Left kidney (tissue), 2 donors: ENCODE measurements around the gene WDTC1. TPM values are rescaled to one million over a fixed set of nuclear protein-coding genes. Genes with fewer than 3 reads are reported as not detected.
"Not testable (repeated sequence)": the region's sequence is repeated elsewhere in the genome, so short reads cannot be mapped to it uniquely, and the experiment has no call there.

Source experiments
- DNase-seq: peaks from one replicate; pipeline ENCODE4 v3.0.0-alpha.2; 2013
- polyA plus RNA-seq: library from polyadenylated mRNA; unstranded; fragments of 120-200 nt; gene quantifications from one replicate; pipeline ENCODE4 v1.2.1, GENCODE V29; 2013; ENCODE audit not compliant: insufficient read length

WDTC1 gene
- polyA plus RNA-seq, 1 donor = 43.8 TPM

DNA sequence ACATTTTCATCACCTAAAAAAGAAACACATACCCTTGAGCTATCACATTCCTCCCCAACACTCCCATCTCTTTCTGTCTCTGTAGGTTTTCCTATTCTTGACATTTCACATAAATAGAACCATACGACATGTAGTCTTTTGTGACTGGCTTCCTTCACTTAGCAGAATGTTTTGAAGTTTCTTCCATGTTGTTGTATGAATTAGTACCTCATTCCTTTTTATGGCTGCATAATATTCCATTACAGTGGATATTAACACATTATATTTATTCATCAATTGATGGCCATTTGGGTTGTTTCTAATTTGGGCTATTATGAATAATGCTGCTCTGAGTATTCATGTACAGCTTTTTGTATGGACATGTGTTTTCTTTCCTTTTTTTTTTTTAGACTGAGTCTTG is 11.8 kb downstream of the WDTC1 start:
- no peak for DNase-seq

DNA sequence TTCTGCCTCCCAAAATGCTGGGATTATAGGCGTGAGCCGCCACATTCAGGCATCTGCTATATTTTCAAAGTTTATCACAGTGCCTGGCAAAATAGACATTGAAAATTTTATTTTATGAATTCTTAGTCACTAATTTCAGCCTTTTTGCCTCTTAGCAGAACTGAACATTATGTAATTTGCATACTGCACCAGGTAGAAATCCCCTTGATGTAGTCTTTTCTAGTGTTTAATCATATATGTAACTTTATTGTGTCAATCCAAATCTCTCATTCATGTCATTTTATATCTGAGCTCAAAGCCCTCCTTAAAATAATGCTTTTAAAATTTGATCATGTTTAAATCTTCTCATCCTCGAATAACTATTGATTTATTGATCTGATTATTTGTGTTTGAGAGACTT is 19.2 kb downstream of the WDTC1 start:
- DNase-seq = no peak

DNA sequence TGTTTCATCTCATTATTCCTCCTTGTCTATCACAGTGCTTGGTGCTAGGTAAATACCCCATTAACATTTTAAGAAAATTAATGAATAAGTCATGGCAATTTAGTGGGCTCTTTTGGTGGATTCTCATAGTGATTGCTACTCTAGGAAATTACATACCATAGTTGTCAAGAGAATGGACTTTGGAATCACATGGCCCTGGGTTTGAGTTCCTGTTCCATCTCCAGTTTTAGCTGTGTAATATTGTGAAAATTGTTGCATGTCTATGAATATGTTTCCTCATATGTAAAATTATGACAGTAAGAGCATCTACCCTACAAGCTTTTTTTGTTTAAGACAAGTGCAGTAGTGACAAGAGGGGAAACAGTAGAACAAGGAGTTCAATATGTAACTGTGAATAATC is 20.7 kb downstream of the WDTC1 start:
- no peak for DNase-seq

DNA sequence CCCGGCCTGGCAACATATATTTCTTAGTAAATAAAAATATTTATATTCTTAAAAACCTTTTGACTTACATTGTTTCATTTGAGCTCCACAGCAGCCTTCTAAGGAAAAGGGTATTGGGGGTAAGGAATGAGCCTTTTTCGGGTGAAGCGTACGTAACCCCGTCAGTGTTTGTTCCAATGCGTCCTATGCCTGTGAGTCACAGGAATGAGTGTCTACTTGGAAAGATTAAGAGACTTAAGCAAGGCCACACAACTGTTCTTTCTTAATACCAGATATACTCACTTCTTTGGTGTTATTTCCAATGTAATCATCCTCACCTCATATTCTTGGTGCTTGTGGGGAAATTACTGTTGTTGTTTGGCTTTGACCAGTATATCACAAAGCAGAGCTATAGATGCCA is 22.7 kb downstream of the WDTC1 start:
- DNase-seq = no peak

- DNase-seq = no peak
Observed at GRCh38 chr1:27258598-27258997, 24.2 kb downstream of the WDTC1 start.

DNA sequence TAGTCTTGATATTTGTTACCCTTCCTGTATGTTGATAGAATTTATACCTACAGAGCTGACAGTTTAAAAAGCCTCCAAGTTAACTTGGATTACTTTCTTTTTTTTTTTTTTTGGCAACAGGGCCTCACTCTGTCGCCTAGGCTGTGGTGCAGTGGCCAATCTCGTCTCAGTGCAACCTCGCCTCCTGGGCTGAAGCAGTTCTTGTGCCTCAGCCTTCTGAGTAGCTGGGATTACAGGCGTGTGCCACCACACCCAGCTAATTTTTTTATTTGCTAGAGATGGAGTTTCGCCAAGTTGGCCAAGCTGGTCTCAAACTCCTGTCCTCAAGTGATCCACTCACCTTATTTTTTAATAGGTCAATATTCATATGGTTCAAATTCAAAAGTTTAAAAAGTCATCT is 32.7 kb downstream of the WDTC1 start:
- no peak for DNase-seq

DNA sequence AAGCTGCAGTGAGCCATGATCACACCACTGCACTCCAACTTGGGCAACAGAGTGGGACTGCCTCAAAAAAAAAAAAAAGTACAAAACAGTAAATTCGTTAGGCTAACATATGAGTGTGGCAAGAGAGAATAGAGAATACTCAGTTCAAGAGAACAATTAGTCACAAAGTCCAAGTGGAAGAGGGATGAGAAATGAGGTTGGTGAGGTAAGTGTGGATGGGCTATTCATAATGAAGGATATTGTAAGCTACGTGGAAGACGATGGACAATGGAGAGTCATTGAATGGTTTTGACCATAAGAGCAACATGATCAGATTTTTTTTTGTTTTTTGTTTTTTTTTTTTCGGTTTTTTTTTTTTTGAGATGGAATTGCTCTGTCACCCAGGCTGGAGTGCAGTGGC is 34.8 kb downstream of the WDTC1 start:
- no peak for DNase-seq

GRCh38 chr1:27274204-27274603 is 39.8 kb downstream of the WDTC1 start:
- DNase-seq = no peak

DNA sequence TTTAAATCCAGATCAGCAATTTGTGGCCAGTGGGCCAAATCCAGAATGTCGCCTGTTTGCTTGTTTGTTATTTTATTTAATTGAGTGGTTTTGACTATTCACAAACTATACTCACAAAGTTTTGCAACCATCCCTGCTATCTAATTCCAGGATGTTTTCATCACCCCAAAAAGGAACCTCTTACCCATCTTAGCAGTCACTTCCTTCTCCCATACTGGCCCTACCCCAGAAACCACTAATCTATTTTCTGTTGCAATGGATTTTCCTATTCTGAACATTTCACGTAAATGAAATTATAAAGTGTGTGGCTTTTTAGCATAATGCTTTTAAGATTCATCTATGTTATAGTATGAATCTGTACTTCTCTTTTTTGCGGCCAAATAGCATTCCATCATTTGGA is 41.3 kb downstream of the WDTC1 start:
- DNase-seq = no peak

GRCh38 chr1:27284425-27285273 is 50.2 kb downstream of the WDTC1 start:
- DNase-seq = peak; percentile 77

DNA sequence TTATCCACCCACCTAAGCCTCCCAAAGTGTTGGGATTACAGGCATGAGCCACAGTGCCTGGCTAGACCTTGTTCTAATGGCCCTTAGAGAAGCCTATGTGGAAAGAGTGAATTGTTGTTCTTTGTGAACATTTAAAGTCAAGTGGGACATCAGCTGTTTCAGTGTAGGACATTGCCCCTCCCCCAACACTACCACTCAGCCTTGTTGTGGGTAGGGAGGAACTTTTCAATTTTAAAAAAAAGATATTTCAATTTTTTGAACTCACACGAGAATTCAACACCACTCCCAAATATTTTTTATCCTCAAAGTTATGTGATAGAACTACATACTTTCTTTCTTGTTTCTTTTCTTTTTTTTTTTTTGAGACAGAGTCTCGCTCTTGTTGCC is 50.8 kb downstream of the WDTC1 start:
- DNase-seq = no peak

DNA sequence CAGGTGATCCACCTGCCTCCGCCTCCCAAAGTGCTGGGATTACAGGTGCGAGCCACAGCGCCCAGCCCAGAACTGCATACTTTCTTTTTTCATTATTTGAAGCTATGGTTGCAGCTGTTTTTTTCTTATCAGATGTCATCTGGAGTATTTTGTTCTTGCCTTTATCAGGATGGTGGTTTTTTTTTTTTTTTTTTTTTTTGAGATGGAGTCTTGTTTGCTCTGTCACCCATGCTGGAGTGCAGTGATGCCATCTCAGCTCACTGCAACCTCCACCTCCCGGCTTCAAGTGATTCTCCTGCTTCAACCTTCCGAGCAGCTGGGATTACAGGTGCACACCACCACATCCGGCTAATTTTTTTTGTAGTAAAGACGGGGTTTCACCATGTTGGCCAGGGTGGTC is 51.4 kb downstream of the WDTC1 start:
- DNase-seq = not testable (repeated sequence)

DNA sequence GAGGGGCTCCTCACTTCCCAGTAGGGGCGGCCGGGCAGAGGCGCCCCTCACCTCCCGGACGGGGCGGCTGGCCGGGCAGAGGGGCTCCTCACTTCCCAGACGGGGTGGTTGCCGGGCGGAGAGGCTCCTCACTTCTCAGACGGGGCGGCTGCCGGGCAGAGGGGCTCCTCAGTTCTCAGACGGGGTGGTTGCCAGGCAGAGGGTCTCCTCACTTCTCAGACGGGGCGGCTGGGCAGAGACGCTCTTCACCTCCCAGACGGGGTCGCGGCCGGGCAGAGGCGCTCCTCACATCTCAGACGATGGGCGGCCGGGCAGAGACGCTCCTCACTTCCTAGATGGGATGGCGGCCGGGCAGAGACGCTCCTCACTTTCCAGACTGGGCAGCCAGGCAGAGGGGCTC is 54.7 kb downstream of the WDTC1 start:
- DNase-seq = not testable (repeated sequence)

DNA sequence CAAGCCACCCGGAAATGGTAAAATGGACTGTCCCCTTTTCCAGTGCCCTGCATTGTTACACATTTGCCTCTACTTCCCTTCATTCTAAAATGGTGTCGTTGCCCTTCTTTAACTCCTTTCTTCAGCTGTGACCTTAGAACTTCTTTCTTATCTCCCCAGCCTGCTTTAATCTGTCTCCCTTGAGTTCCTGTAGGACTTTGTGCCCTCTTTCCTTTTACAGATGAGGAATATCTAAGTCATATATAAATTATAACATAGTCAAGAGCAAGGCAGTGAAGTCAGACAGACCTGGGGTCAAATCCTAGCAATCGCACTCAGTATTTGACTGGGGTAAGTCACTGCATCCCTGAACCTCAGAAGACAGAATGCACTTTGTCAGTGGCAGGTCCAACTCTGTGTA is 56.1 kb downstream of the WDTC1 start:
- DNase-seq = no peak

DNA sequence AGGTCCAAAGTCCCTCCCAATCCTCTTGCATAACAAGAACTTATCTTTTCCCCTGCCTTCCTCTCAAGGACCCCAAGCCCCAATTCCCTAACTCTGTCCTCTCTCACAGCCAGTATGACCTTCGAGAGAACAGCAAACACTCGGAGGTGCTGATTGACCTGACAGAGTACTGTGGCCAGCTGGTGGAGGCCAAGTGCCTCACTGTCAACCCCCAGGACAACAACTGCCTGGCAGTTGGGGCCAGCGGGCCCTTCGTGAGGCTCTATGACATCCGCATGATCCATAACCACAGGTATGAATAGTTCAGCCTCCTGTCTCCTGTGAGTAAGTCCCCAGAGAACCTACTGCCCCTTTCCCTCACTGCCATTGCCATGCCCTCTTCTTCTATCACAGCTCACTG is 57.7 kb downstream of the WDTC1 start:
- no peak for DNase-seq

DNA sequence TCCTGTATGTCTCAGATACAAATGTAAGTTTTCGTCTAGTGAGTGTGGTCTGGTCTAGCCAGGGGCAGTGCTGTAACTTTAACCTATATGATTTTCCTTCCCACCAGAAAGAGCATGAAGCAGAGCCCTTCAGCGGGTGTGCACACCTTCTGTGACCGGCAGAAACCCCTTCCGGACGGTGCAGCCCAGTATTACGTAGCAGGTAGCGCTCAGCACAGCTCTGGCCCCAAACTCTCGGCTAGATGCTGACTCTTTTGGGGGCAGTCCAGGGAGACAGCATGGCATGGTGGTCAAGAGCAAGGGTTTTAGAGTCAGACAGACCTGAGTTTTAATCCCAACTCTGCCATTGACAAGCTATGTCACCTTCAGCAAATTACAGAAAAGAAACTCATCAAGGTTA is 59.5 kb downstream of the WDTC1 start:
- no peak for DNase-seq

DNA sequence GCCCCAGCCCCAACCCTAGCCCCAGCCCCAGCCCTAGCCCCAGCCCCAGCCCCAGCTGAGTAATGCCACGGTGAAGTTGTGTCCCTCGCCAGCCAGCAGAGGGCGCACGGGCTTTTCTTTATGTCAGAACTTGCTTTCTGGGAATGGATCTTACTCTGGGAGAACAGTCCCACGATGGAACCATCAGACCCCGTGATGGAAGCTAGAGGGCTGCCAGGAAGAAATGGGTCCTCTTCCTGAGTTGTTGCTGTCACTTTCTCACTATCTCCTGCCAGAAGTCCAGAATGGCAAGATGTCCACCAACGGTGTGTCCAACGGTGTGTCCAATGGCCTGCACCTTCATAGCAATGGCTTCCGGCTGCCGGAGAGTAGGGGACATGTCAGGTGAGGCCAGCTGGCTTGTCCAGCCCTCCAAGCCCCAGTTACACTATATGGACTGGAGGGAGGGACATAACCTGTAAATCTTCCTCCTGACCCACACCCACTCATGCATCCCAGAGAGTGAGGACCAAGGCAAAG is 62.4 kb downstream of the WDTC1 start:
- no peak for DNase-seq

DNA sequence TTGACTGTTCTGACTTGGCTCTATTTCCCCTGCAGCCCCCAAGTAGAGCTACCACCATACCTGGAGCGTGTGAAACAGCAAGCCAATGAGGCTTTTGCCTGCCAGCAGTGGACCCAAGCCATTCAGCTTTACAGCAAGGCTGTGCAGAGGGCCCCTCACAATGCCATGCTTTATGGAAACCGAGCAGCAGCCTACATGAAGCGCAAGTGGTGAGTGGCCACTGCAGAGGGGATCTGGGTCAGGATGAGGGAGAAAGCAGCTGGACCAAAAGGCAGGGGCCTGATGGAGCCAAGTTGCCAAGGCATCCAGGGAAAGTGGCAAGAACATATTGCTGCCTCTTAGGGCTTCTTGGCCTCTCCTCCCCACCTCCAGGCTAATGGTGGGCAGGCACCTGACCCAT is 63.5 kb downstream of the WDTC1 start:
- DNase-seq = no peak

DNA sequence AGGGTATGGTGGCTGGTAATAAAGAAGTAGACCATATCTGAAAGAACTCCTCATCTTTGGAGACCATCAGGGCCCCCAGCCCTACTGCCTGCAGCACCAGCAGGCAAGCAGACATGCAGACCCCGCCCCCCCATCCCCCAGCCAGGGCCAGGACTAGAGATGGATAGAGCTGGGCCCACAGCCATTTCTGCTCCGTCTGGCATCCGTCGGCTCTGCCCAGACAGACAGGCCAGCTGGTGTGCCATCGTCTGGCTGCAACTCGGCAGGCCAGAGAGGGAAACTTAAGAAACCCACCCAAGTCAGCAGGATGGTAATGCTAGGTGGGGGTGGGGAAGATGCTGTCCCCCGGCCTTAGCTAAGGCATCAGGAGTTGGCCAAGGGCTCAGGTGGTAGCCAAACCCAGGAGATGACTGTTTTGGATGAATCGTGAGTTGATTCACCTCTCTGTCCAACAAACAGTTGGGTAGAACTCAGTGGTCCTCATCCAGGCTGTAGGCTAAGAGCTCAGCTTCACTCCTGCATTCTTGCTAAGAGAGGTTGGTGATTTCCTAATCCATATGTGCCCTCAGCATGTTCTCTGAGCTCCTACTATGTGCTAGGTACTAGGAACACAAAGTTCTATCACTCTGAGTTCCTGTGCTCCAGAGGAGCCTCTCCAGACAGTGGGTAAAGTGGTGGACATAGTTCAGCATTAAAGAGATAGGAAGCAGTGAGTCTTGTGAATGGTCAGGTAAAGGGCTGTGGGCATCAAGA is 64.4 kb downstream of the WDTC1 start:
- DNase-seq = no peak

DNA sequence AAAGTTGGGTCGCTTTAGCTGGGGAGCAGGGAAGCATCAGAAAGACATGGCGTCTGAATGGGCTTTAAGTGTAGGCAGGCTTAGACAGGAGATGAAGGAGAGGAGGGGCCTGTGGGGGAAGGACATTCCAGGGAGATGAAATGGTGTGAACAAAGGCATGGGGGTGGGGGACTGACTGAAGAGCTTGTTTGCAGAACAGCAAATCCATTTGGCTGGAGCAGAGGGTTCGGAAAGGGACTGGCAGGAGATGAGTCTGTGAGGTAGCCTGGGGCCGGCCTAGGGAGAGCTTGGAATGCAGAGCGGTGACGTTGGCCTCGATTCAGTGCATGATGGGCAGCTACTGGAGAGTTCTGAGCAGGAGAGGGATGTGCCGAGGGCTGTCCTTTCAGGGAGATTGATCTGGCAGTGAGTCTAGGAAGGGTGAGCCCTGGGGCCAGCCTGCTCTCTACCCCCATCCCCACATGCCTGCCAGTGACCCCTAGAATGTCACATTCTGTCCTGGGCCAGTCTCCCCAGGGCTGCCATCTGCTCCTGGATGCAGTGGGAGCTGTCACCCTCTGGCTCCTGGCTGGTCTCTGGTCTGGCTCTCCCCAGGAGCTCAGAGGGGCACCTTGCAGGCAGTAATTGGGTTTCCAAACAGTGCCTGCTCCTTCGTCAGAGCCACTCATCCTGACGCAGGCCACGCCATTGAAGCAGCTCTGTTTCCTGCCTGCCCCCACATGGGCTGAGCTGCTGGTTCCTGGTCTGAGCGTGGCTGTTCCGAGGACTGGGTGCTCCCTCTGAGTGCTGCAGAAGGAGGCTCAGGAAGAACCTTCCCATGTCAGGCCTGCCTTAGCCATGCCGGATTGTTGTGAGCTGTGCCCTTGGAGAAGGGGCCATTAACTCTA is 65.2 kb downstream of the WDTC1 start:
- DNase-seq = no peak

DNA sequence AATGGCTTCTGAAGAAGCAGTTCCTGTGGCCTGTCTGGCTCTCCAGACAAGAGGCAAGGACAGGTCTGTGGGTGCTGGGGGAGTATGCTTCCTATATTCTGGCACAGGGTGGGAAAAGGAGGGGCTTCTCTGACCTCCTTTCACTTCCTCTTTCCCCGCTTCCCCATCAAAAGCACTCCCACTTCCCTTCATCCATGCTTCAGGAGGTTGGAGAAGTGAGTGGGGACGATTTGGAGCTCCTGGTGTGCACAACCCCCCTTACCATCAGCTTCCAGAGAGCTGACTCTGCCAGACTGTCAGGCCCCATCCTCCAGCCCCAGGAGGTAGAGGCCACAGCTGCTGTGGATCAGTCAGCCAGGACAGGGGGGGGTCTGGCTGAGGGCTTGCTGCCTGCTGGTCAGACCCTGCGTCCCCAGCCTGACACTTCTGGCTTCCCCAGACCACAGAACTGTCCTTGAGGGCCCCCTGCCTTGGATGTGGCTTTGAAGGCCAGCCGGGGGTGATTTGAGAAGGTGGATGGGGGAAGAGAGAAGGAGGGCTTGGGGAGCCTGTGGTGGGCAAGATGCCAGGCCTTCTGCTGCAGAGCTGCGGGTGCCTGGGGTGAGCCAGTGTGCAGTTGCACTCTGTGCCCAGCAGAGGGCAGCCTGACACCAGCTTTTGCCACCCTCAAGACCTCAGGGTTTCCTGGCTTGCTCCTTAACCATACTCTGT is 66.1 kb downstream of the WDTC1 start:
- peak; percentile 89 for DNase-seq

DNA sequence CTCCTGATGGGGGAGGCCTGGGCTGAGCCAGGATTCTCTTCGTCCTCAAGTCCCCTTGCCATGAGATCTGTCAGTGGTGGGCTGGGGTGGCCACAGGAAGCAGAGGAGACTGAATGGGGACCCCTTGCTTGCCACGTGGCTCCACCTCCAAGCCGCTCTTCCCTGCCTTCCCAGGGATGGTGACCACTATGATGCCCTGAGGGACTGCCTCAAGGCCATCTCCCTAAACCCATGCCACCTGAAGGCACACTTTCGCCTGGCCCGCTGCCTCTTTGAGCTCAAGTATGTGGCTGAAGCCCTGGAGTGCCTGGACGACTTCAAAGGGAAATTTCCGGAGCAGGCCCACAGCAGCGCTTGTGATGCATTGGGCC is 66.6 kb downstream of the WDTC1 start:
- DNase-seq = no peak
